C4-2B (cell line): ENCODE measurements around the gene NRARP.

Experiments
- CTCF ChIP-seq: fragments of 450-650 bp; conservative IDR thresholded peaks from 2 replicates; pipeline ENCODE4 v1.5.1; 2017; ENCODE audit warnings: mild to moderate bottlenecking
- ZFX ChIP-seq: fragments of 450-650 bp; IDR thresholded peaks from 2 replicates; pipeline ENCODE4 v1.6.1; 2017

- TF ChIP-seq CTCF (no peak), ZFX (no peak)
Measured at GRCh38 chr9:137294681-137295237, 7.3 kb downstream of the NRARP start.
